GM19395 (cell line): ENCODE measurements around the gene NMNAT1.
"Not testable (repeated sequence)": the region's sequence is repeated elsewhere in the genome, so short reads cannot be mapped to it uniquely, and the experiment has no call there.

ENCODE experiments used
- ATAC-seq: cut with Tn5 transposase; IDR thresholded peaks from one replicate; pipeline ENCODE4 v1.9.1; 2021; ENCODE audit warnings: mild to moderate bottlenecking, moderate library complexity; ENCODE audit not compliant: unreplicated experiment

The NMNAT1 gene

DNA sequence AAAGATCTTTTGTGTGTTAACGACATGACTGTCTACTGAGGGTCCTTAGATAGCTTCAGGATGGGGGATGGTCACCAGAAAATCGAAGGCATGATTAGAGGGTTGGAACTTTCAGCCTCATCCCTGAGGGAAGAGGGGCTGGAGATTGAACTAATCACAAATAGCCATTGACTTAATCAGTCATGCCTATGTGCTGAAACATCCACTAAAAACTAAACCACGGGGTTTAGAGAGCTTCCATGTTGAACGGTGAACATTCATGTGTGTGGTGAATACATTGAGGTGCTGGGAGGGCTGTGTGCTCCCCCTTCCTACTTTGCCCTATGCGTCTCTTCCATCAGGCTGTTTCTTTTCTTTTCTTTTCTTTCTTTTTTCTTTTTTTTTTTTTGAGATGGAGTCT is 70.7 kb downstream of the NMNAT1 start:
- ATAC-seq, result no peak

DNA sequence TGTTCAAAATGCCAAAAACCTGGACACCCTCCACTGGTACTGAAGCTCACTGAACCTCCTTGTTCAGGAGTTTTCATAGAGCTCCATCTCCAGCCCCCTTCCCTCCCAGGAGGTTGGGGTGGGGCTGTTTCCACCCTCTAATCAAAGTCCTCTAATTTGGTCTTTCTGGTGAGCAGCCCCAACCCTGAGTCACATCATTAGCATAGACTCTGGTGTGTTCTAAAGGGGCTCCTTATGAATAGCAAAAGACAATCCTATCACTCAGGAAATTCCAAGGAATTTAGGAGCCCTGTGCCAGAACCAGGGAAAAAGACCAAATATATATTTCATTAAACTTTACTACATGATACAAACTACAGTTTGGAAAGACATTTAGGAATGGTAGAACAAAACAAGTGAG is 76.3 kb downstream of the NMNAT1 start:
- no peak for ATAC-seq

DNA sequence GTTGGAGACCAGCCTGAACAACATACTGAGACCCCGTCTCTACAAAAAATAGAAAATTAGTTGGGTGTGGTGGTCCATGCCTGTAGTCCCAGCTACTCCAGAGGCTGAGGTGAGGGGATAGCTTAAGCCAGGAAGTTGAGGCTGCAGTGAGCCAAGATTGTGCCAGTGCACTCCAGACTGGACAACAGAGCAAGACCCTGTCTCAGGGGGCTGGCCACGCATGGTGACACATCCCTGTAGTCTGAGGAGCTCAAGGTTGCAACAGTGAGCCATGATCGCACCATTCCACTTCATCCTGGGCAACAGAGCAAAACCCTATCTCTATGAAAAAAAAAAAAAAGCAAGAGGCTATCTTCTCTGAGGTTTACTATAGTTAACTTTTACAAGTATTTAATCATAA is 76.8 kb downstream of the NMNAT1 start:
- ATAC-seq, result no peak

DNA sequence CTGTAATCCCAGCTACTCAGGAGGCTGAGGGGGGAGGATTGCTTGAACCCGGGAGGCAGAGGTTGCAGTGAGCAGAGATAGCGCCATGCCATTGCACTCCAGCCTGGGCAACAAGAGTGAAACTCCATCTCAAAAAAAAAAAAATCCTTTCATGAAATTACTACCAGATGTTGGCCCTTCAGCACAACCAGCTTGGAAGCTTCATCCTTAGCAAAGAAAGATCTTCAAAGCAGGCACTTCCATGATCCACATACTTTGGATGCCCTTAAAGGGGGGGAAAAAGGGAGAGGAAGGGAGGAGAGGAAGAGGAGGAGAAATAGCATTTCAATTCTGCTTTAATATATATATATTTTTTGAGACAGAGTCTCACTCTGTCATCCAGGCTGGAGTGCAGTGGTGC is 77.4 kb downstream of the NMNAT1 start:
- ATAC-seq, result not testable (repeated sequence)

DNA sequence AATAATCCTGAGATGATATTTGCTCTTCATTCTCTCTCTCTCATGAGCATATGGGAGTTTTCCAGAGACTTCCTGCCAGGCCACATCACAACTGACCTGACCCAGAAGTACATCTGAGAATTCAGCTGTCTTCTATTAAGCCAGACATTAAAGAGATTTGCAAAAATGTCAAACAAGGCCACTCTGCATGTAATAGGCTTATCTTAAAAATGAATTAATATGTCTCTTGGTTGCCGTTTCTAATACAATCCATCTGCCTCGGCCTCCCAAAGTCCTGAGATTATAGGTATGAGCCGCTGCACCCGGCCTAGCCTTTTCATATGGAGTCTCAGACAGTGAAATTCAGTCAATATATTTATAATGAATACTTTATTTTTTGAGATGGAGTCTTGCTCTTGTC is 78.7 kb downstream of the NMNAT1 start:
- ATAC-seq, result not testable (repeated sequence)

DNA sequence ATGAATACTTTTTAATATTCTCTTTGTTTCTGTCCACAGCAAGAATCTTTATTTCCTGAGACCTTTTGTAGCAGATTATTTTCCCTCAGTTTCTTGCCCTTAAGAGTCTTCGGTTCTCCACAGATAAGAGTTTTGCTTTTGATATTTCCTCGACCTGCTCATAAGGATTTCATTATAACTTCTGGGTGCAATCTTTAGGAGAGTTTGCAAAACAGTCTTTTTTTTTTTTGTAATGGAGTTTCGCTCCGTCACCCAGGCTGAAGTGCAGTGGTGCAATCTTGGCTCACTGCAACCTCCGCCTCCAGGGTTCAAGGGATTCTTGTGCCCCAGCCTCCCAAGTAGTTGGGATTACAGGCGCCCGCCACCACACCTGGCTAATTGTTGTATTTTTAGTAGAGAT is 79.4 kb downstream of the NMNAT1 start:
- no peak for ATAC-seq

DNA sequence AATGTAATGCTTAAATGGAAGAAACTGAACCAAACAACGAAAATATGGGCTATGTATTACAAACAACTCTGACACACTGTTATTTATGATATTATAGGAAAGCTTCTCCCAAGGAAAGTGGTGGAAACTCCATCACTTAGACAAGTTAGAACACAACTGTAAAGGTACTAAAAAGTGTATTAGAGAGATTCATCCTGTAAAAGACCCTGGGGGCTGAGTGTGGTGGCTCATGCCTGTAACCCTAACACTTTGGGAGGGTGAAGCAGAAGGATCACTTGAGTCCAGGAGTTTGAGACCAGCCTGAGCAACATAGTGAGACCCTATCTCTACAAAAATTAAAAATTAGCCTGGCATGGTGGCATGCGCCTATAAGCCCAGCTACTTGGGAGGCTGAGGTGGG is 82.1 kb downstream of the NMNAT1 start:
- ATAC-seq, result no peak

DNA sequence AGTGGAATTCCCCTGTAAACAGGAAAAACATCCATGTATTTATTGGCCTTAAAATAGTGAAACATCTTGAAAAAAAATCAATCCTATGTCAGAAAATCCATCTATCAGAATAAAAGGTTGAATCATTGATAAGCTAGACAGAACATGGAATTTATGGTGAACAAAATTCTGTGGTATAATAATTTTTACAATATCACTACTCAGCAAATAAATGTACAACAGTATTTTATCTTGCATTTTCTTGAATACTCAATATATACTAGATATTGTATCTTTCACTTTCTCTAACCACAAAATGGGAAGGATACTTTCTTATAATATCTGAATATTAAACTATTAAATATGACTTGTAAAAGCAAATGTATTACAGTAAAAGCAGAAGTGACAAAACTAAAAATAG is 83.8 kb downstream of the NMNAT1 start:
- ATAC-seq, result no peak

DNA sequence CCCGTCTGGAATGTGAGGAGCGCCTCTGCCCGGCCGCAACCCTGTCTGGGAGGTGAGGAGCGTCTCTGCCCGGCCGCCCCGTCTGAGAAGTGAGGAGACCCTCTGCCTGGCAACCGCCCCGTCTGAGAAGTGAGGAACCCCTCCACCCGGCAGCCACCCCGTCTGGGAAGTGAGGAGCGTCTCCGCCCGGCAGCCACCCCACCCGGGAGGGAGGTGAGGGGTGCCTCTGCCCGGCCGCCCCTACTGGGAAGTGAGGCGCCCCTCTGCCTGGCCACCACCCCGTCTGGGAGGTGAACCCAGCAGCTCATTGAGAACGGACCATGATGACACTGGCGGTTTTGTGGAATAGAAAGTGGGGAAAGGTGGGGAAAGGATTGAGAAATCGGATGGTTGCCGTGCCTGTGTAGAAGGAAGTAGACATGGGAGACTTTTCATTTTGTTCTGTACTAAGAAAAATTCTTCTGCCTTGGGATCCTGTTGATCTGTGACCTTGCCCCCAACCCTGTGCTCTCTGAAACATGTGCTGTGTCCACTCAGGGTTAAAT is 85.8 kb downstream of the NMNAT1 start:
- not testable (repeated sequence) for ATAC-seq

DNA sequence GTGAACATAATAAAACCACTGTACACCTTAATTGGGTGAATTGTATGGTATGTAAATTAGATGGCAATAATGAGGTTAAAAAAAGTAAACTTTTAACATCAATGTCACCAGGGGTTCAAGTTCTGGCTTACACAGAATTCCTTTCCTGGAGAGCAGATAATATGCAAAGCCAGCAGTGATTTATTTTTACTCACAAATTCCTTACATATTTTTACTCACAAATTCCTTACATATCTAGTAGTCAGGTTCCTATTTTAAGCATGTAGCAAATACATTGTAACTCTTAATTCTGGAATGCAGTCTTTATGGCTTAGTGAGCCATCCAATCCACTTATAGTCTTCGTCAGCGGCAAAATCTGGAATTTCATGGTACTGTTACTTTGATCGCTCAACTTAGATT is 88.2 kb downstream of the NMNAT1 start:
- ATAC-seq, result no peak

DNA sequence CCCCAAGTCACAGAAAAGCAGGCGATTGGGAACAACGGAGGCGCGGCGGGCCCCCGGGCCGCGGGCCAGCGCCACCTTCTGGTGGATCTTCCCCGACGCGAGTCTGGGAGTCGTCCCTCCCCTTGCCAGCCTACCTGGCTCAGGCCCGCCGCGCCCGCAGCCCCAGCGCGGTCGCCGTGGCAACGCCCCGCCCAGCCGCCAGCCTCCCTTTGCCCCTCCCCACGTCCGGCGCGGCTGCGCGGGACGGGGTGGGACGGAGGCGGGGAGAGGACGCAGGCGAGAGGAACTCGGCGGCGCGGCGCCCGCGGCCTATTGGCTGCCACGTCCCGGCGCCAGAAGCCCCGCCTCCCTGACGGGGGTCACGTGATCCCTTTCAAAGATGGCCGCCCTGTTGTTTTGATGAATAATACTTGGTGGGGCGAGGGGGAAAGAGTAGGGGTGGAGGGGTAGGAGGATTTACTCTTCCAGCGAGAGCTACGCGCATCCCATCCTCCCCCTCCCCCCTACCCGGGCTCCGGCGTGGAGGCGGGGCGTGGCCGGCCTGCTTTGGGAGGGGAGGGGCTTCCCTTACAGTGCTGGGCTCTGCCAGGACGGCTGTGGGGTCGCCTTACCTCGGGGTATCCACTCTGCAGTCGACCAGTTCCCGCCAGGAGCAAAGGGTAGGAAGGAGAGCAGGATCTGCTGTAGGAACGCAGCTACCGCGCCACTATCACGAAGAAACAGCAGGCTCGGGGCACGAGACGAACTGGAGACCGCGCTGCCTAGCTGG is 89.5 kb downstream of the NMNAT1 start, which contains the start of gene UBE4B:
TSS of gene UBE4B (plus strand) at position 369 of the 769 bp plus-strand sequence. CDS start 713 bp downstream, outside the sequence.
- peak; percentile 89 for ATAC-seq

DNA sequence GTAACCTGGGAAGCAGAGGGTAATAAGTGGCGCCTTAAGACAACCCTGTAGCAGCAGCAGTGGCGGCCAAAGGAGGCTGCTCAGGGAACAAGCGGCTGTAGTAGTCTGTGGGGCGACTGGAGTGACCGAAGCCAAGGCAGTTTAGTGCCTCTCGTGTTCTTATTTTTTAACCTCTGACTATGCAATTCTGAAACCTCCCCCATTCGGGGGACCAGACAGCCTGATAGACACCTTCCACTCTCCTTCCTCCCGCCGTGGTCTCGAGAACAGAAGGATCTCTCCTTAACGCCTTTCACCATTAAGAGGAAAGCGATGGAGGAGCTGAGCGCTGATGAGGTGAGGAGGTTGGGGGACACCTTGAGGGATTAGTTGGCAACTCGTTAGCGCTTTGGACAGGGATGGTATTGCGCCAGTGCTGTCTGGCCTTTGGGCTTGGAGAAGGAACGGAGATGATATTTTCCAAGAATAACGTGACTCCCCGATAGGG is 90.1 kb downstream of the NMNAT1 start:
- ATAC-seq, result peak; percentile 31
